NCI-H2081 treated with DMSO at 0.1 percent for 48 hours (cell line): ENCODE measurements around the gene USP21.

ENCODE experiments used
- DNase-seq: peaks from one replicate; lab custom pipeline; 2025; lab: John Stamatoyannopoulos, UW

USP21 gene

DNA sequence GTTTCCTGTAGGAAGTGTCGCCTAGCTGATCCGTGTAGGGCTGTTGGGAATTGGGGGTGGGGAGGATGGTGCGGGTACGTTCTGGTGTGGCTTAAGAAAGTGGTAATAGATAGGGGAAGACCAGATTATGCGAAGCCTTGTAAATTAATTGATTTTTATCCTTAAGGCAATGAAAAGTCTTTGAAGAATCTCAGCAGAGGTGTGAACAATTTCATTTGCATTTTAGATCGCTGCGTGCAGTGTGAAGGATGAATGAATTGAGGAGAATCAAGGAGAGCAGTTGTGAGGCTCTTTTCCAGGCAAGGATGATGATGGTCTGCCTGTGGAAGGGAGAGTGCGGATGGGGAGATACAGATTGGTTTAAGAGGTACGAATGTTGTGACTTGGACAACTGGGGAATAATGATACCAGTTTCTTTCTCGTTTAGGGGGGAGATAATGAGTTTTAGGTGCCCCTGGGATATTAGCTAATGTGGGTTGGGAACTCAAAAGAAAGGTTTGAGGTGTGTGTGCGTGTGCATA, 26.0 kb upstream of the USP21 start:
- no peak for DNase-seq

DNA sequence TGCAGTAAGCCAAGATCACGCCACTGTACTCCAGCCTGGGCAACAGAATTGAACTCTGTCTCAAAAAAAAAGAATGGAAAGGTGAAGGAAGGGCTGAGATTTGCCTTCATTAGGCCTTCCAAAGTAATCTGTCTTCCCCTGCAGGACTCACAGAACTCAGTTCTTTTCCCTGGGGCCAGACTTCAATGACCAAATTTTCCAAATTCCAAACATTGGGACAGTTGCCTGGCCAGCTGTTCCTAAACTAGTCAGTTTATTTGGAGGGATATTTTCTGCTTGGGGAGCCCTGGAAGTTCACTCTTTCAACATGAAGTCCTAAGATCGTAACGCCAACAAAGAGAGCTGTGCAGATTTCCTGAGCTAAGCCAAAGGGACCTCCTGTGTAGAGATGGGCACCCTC, 21.4 kb upstream of the USP21 start:
- DNase-seq = no peak

DNA sequence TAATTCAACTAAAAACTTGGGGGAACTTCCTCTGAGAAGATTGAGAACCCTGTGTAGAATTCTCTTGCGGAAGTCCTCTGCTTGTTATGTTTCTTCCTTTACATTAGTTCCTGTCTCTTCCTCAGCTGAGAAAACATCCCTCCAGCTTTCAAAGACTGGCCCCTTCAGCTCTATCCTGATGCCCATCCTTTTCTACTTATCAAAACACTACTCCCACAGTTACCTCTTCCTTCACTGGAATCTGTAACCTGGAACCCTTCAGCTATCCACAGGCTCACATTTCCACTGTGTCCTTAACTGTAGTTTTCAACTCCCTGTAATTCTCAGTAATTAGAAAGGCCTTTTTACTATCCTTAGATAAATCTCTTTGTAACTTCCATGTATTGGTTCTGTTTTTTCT, 20.9 kb upstream of the USP21 start:
- DNase-seq = no peak

DNA sequence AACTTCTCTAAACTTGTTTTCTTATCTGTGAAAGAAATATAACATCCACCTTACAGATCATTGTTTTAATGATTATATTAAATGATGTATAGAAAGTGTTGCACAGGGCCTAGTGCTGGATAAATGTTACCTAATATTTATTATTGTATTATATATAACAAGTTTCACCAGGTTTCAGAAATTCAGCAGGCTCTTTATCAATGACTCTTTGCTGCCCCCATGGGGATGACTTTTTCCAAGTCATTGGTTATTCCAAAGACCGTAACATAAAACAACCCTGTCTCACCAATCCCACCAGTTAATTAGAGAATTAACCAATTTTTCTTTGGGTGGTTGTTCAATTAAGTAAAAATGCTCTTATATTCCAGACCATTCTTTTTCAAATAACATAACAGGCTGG, 19.5 kb upstream of the USP21 start:
- no peak for DNase-seq

DNA sequence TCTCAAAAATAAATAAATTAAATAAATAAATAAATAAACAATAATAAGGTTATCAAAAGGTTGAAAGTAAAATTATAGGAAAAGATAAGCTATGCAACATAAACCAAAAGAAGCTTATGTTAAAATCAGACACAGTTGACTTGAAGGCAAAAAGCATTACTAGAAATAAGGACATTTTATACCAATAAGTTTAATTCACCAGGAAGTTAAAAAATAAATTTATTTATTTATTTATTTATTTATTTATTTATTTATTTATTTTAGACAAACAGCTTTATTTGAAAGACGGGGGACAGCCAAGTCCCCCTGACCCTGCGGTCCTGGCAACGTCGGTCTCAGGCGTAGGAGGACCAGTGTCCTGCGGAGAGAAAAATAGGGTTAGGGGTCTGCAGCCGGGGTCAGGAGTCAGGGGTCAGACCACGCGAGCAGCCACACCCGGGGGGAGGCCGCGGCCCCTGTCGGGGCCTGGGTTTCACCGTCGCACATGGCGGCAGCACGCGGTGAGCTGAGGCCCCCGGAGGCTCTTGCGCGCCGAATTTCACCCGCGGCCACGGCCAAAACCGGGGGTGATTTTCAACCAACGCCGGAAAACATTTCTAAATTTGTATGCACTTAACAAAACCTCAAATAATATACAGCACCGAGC, 18.4 kb upstream of the USP21 start:
- no peak for DNase-seq

DNA sequence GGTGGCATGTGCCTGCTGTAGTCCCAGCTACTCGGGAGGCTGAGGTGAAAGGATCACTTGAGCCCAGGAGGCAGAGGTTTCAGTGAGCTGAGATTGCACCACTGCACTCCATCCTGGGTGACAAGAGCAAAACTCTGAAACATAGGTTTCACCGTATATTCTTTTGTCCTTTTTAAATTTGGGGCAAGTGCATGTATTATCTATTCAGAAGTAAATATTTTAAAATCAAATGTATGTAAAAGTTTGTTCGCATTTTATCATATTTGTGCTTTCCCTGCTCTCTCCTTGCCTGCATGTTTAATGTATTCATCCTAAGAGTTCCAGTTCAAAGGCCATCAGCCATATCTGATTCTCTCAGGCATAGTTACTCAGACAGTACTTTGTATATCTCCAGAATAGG, 13.5 kb upstream of the USP21 start:
- no peak for DNase-seq

DNA sequence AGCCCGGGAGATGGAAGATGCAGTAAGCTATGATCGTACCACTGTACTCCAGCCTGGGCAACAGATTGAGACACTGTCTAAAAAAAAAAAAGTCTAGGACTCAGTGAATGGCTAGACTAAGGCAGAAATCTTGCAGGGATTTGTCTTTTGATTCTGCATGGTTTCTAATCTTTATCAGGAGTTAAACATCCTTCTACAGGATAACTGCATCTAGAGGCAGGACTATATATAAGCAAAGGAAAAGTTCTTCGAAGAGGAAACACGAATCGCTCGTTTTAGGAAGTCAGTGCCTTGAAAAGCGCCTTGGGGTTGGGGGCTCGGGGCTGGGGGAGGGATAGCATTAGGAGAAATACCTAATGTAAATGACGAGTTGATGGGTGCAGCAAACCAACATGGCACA, 6.1 kb upstream of the USP21 start:
- no peak for DNase-seq

DNA sequence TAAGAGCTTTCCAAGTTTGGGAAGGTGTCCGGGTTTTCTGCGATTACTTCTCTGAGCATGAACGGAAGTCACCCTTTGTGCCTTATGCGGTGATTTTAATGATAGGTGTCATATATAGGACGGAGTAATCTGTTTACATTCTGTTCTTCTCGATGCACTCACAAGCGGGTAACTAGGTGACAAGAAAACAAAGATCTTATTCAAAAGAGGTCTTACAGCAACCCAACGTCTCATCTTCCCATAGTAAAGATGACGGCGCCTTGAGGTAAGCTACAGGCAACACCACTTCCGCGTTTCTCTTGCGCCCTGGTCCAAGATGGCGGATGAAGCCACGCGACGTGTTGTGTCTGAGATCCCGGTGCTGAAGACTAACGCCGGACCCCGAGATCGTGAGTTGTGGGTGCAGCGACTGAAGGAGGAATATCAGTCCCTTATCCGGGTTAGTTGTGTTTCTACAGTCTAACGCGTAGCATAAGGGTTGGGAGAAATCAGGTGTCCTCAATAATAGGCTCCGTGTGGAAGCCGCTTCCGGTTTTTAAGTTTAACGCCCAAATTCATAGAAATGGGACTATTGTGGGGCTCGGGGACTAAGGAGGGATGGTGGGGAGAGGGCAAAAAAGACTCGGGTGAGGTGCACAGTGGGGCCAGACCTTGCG, 5.5 kb upstream of the USP21 start, which contains the start of gene UFC1:
UFC1 (plus strand) TSS at position 297 of the 656 bp plus-strand sequence; CDS start at position 317, 20 bp downstream.
- DNase-seq = peak; percentile 85

DNA sequence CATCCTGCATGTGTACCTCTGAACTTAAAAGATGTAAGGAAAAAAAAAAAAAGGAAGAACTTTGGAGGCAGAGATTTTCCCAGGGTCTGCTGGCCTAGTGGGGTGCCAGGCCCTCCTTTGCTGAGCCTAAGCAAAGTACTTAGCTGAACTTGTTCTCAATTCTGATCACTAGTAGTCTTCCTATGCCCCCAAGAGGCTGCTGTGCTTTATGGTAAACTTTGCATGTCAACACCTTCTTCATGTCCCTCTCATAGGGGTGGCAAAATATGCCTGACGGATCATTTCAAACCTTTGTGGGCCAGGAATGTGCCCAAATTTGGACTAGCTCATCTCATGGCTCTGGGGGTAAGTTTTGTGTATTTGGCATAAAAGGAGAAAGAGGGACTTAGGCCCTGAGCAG, 1.4 kb upstream of the USP21 start:
- DNase-seq = no peak

DNA sequence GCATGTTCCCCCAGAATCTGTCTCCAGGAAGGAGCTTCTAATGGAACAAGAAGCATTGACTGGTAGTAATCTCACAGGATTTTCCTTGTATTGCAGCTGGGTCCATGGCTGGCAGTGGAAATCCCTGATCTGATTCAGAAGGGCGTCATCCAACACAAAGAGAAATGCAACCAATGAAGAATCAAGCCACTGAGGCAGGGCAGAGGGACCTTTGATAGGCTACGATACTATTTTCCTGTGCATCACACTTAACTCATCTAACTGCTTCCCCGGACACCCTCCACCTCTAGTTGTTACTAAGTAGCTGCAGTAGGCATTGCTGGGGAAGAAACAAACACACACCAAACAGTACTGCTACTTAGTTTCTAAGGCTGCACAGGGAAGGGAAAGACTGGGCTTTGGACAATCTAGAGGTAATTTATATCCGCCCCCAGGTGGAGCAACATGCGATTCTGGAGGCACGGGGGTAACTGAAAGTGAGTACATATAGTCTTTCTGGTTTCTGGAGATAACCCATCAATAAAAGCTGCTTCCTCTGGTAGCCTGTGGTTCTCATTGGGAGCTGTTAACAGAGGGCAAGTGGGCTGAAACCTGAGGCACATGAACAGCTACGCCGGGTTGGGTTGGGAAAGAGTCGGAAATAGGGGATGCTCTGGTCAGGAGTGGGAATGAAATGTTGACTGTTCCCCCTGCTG, 837 bp upstream of the USP21 start:
- no peak for DNase-seq

DNA sequence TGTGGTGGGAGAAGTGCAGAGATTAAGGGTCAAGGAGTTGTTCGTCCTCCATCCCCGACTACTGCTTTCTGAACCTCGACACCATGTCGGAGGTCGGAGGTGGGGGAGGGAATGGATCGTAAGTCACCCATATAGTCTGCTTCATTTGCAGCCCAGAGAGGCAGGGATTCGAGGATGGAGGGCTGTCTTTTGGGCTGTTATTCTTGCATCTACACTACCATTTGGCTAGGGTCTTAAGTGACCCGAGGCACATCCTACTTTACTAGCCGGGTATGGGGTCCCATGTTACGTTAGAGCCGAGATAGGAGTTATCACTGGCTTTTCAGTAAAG, 578 bp downstream of the USP21 start:
- no peak for DNase-seq

DNA sequence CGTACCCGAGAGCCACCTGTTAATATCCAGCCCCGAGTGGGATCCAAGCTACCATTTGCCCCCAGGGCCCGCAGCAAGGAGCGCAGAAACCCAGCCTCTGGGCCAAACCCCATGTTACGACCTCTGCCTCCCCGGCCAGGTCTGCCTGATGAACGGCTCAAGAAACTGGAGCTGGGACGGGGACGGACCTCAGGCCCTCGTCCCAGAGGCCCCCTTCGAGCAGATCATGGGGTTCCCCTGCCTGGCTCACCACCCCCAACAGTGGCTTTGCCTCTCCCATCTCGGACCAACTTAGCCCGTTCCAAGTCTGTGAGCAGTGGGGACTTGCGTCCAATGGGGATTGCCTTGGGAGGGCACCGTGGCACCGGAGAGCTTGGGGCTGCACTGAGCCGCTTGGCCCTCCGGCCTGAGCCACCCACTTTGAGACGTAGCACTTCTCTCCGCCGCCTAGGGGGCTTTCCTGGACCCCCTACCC, 1.4 kb downstream of the USP21 start:
- no peak for DNase-seq

DNA sequence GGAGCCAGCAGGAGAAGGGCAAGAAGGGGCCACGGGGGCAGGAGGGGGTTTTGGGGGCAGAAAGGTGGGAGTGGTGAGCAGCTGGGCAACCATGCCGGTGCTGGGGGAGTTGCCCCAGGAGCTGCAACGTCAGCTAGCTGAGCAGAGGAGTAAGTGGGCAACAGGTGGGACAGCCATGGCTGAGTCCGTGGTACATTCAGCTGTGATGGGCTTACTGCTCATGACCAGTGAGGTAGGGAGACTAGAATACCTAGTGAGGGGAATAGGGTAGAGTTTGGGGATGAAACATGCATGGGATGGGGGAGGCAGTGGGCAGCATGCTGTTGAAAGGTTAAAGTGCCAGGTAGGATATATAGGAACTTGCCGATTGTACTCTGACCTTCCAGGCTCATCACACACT, 2.4 kb downstream of the USP21 start:
- no peak for DNase-seq

DNA sequence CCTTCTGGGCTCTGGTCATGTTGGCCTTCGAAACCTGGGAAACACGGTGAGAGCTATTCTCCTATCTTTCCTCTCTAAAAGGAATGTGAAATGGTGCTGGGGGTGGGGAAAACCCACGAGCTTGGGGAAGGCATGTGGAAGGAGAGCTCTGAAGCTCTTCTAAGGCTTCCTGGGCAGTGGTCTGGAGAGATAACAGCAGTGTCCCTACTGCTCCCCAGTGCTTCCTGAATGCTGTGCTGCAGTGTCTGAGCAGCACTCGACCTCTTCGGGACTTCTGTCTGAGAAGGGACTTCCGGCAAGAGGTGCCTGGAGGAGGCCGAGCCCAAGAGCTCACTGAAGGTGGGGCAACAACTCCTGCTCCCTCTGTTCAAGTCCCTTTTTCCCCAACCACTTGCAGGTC, 2.8 kb downstream of the USP21 start:
- no peak for DNase-seq

DNA sequence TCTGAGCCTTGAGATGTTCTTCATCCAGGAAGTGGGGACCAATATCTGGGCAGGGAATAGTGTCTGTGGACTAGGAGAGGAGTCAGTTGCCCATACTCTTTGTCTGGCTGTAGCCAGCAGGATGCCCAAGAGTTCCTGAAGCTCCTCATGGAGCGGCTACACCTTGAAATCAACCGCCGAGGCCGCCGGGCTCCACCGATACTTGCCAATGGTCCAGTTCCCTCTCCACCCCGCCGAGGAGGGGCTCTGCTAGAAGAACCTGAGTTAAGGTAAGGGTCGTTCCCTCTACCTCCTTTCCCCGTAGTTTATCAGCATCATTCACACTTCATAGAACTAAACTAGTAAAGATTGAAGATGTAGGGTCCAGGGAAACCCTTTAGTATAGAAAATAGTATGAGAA, 3.5 kb downstream of the USP21 start:
- DNase-seq = no peak

DNA sequence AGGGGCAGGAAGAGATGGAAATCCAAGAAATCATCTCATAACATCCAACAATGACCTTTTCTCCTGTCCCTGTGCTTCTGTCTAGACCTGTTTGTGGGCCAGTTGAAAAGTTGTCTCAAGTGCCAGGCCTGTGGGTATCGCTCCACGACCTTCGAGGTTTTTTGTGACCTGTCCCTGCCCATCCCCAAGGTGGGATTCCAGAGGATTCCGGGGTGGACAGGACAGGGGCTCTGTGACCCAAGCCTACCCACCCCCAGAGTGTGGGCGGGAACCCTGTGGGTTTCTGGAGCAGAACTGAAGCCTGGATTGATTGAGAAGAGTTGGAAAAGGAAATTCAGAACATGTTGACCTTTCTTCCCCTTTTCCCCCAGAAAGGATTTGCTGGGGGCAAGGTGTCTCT, 4.5 kb downstream of the USP21 start:
- no peak for DNase-seq

DNA sequence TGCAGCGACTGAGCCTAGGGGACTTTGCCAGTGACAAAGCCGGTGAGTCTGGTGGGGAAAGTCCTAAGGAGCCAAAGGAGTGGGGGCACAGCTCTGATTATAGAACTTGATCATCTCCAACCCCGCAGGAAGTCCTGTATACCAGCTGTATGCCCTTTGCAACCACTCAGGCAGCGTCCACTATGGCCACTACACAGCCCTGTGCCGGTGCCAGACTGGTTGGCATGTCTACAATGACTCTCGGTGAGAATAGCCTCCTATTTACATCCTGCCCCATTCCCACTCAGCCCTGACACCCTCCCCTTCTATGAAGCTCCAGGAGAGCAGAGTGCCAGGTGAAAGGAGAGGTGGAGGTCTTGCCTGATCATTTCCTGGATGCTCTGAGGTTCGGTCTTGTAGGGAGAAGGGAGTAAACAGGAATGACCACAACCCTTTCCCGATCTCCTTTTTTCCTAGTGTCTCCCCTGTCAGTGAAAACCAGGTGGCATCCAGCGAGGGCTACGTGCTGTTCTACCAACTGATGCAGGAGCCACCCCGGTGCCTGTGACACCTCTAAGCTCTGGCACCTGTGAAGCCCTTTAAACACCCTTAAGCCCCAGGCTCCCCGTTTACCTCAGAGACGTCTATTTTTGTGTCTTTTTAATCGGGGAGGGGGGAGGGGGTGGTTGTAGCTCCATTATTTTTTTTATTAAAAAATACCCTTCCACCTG, 5.8 kb downstream of the USP21 start:
- no peak for DNase-seq

DNA sequence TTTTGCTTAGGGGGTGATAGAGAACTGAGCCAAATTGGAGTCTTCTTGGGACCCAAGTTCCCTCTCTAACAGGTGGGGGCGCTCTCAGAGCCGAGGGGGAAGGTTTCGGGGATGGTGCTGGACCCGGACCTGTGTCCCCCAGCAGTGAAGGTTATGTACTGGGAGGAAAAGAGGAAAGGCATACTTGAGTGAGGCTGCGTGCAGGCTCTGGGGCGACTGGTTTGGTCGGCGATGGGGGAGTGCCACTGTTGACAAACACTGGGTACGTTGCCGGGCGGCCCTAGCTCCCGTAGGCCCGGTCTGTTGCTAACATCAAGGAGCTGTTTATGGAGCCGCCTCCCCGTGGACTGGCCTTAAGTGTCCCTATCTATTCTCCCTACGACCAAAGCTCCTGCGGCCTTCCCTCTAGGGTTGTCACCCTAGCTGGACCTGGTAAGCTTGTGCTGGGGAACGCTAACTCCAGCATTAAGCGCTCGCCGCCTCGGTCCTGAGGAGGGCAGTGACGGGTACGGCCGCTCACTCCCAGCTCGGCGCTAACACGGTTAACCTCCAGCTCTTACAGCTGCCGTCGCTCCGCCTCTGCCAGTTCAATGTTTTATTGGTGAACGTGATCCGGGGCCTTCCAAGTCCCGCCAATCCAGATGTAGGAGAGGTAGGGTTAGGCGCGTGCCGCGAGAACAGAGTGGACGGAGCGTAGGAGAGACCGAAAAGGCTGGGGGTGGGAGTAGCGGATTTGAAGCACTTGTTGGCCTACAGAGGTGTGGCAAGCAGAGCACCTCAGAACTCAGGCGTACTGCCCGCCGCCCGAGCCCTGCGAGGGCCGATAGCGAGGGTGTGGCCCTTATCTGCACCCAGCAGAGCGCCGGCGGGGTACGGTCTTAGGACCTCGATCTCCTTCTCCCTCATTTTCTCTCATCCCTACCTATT, 6.7 kb downstream of the USP21 start, which contains the start of gene PPOX:
PPOX (plus strand) TSS at position 685 of the 927 bp plus-strand sequence. CDS start 422 bp downstream, outside the sequence.
- DNase-seq = peak; percentile 97

DNA sequence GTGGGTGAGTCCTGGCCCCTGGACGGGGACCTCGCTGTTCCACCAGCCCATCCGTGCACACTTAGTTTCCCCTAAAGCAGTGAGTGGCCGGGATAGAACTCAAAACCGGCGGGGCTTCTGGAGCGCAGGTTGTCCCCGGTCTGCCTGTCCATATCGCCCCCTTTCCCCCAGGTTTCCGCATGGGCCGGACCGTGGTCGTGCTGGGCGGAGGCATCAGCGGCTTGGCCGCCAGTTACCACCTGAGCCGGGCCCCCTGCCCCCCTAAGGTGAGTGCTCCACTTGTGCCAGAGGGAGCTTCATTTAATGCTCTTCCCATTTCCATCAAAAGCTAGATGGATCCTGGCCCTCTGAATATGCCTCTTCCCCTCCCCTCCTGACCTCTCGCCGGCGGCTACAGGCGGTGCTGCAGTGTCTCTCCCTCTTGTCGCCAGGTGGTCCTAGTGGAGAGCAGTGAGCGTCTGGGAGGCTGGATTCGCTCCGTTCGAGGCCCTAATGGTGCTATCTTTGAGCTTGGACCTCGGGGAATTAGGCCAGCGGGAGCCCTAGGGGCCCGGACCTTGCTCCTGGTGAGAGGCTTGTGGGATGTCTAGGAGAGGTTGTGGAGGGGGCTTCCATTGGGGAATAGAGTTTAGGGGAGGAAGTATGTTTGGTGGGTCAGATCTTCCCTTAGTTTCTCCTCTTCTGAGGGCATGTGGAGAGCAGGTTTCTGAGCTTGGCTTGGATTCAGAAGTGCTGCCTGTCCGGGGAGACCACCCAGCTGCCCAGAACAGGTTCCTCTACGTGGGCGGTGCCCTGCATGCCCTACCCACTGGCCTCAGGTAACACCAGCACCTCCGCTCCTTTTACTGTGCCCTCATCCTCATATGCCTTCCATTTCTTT, 7.6 kb downstream of the USP21 start:
- DNase-seq = no peak

DNA sequence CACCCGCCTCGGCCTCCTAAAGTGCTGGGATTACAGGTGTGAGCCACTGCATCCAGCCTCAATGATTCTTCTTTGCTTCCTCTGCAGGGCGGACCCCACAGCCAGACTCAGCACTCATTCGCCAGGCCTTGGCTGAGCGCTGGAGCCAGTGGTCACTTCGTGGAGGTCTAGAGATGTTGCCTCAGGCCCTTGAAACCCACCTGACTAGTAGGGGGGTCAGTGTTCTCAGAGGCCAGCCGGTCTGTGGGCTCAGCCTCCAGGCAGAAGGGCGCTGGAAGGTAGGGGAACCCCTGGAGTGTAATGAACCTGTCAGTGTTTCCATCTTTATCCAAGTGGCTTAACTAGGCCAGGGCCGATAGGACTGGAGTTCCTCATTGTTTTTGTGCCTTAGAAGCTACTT, 9.6 kb downstream of the USP21 start:
- DNase-seq = no peak
